HCT116 (cell line): ENCODE results near the gene FAM168A.

Experiments
- EZH2 ChIP-seq: fragments of 200-600 bp; sonication (generic); IDR thresholded peaks from 2 replicates; pipeline ENCODE4 v1.6.1; 2017; ENCODE audit warnings: antibody characterized with exemption, mixed run types
- POLR2A ChIP-seq: IDR thresholded peaks from 2 replicates; pipeline ENCODE4 v1.7.0; 2011; ENCODE audit warnings: borderline replicate concordance; ENCODE audit not compliant: insufficient read depth, insufficient read length; ENCODE audit errors: extremely low read depth
- POLR2AphosphoS5 ChIP-seq: IDR thresholded peaks from 2 replicates; pipeline ENCODE4 v1.6.1; 2011; ENCODE audit warnings: mild to moderate bottlenecking, low read depth, low read length, moderate library complexity
- SIN3A ChIP-seq: IDR thresholded peaks from 2 replicates; pipeline ENCODE4 v1.6.1; 2012; ENCODE audit warnings: low read depth
- SRF ChIP-seq: IDR thresholded peaks from 2 replicates; pipeline ENCODE4 v1.6.1; 2012; ENCODE audit warnings: low read depth
- TCF7L2 ChIP-seq: IDR thresholded peaks from 2 replicates; pipeline ENCODE4 v1.7.0; 2011; ENCODE audit warnings: borderline replicate concordance, inconsistent platforms; ENCODE audit not compliant: insufficient read depth, insufficient read length; ENCODE audit errors: extremely low read depth
- TF ChIP-seq, protein P1 (sequence below): IDR thresholded peaks from 2 replicates; pipeline ENCODE4 v1.6.1; 2011; ENCODE audit warnings: mild to moderate bottlenecking, low read length, moderate library complexity; ENCODE audit not compliant: insufficient replicate concordance; ENCODE audit errors: extremely low read depth
- TF ChIP-seq, protein P2 (sequence below): IDR thresholded peaks from 2 replicates; pipeline ENCODE4 v1.6.1; 2012
- TF ChIP-seq, protein P3 (sequence below), 3 experiments: fragments of 200-600 bp in 1 of 3; sonication (generic) in 1 of 3; IDR thresholded peaks in 2 of 3; conservative IDR thresholded peaks in 1 of 3; 2 replicates each; pipeline ENCODE4 v1.5.1; 2012 to 2017; ENCODE audit warnings: low read depth in 2 of 3, low read length in 2 of 3, antibody characterized with exemption in 1 of 3, borderline replicate concordance in 1 of 3, control low read depth in 1 of 3, mild to moderate bottlenecking in 1 of 3, mixed read lengths in 1 of 3, mixed run types in 1 of 3, moderate library complexity in 1 of 3; ENCODE audit not compliant: insufficient read depth in 1 of 3

DNA sequence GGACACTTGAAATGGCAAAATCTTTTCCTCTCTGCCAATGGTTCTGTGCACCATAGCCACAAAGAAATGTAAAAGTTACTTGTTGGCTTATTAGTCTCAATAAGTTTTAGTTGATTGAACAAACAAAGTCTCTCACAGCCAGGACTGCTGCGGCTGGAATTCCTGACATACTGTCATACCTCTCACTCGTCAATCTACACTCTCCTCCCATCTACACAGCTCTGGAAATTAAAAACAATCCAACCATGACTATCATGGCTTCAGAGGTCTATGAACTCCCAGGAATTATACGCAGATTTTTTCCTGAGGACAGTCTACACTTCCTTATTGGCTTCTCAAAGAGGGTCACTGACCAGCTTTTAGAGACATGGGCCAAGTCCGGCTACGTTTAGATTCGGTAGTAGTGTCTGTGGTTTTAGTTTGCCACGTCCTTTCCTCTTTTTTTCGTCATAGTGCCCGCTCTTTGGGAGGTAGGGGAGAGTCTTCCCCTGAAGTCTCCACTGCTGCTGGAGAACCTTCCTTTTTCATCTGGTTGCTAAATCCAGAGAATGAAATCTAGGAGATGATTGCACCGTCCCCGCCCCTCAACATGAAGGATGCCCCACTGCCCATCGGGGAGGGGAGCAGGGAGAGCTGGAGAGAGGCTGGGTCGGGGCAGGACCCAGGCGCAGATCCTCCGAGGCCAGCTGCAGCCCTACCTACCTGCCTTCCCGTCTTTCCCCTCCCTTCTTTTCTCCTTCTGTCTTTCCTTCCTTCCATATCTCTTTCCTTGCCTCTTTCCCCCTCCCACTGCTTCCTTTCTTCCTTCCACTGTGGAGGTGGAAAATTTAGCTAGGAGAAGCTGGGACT, 47.4 kb upstream of the FAM168A start:
- TF ChIP-seq POLR2AphosphoS5 = no peak
- TF ChIP-seq POLR2A = no peak
- TF ChIP-seq, protein P1, sequence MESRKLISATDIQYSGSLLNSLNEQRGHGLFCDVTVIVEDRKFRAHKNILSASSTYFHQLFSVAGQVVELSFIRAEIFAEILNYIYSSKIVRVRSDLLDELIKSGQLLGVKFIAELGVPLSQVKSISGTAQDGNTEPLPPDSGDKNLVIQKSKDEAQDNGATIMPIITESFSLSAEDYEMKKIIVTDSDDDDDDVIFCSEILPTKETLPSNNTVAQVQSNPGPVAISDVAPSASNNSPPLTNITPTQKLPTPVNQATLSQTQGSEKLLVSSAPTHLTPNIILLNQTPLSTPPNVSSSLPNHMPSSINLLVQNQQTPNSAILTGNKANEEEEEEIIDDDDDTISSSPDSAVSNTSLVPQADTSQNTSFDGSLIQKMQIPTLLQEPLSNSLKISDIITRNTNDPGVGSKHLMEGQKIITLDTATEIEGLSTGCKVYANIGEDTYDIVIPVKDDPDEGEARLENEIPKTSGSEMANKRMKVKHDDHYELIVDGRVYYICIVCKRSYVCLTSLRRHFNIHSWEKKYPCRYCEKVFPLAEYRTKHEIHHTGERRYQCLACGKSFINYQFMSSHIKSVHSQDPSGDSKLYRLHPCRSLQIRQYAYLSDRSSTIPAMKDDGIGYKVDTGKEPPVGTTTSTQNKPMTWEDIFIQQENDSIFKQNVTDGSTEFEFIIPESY = no peak
- TF ChIP-seq, protein P2, sequence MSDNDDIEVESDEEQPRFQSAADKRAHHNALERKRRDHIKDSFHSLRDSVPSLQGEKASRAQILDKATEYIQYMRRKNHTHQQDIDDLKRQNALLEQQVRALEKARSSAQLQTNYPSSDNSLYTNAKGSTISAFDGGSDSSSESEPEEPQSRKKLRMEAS = no peak
- TF ChIP-seq SRF = no peak
- no peak for TF ChIP-seq EZH2
- TF ChIP-seq, protein P3, sequence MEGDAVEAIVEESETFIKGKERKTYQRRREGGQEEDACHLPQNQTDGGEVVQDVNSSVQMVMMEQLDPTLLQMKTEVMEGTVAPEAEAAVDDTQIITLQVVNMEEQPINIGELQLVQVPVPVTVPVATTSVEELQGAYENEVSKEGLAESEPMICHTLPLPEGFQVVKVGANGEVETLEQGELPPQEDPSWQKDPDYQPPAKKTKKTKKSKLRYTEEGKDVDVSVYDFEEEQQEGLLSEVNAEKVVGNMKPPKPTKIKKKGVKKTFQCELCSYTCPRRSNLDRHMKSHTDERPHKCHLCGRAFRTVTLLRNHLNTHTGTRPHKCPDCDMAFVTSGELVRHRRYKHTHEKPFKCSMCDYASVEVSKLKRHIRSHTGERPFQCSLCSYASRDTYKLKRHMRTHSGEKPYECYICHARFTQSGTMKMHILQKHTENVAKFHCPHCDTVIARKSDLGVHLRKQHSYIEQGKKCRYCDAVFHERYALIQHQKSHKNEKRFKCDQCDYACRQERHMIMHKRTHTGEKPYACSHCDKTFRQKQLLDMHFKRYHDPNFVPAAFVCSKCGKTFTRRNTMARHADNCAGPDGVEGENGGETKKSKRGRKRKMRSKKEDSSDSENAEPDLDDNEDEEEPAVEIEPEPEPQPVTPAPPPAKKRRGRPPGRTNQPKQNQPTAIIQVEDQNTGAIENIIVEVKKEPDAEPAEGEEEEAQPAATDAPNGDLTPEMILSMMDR (IDR thresholded peaks at IDR 0.05 in 2 of 3, conservative IDR thresholded peaks at IDR 0.05 in 1 of 3; ENCODE audit: borderline replicate concordance in 1 of 3, insufficient read depth in 1 of 3, low read depth in 2 of 3, low read length in 2 of 3) = no peak
- no peak for TF ChIP-seq SIN3A
- no peak for TF ChIP-seq TCF7L2
